ENCODE measurements around the gene HLA-DRB1.

DNA sequence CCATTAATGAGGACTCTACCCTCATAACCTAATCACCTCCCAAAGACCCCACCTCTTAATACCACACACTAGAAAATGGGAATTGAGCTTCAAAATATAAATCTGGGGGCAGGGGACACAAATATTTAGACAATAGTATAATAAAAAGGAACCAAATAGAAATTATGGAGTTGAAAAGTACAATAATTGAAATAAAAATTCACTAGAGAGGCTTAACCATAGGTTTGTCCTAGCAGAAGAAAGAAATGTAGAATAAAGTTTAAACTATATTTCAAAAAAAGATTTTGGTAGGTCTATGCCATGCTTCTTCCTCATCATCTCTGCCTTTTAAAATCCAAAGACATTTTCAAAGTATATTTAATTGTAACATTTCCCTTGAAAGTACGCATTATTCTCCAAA is 28.1 kb upstream of the HLA-DRB1 start:
- TF ChIP-seq, protein P1, sequence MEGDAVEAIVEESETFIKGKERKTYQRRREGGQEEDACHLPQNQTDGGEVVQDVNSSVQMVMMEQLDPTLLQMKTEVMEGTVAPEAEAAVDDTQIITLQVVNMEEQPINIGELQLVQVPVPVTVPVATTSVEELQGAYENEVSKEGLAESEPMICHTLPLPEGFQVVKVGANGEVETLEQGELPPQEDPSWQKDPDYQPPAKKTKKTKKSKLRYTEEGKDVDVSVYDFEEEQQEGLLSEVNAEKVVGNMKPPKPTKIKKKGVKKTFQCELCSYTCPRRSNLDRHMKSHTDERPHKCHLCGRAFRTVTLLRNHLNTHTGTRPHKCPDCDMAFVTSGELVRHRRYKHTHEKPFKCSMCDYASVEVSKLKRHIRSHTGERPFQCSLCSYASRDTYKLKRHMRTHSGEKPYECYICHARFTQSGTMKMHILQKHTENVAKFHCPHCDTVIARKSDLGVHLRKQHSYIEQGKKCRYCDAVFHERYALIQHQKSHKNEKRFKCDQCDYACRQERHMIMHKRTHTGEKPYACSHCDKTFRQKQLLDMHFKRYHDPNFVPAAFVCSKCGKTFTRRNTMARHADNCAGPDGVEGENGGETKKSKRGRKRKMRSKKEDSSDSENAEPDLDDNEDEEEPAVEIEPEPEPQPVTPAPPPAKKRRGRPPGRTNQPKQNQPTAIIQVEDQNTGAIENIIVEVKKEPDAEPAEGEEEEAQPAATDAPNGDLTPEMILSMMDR (IDR thresholded peaks at IDR 0.05; ENCODE audit: low read length) = no peak
- no peak for TF ChIP-seq EZH2 (IDR thresholded peaks at IDR 0.05; ENCODE audit: borderline replicate concordance, low read length)

All from OCI-LY1 (cell line).